Measurements from ENCODE around the gene SLC15A5.

Gene SLC15A5

DNA sequence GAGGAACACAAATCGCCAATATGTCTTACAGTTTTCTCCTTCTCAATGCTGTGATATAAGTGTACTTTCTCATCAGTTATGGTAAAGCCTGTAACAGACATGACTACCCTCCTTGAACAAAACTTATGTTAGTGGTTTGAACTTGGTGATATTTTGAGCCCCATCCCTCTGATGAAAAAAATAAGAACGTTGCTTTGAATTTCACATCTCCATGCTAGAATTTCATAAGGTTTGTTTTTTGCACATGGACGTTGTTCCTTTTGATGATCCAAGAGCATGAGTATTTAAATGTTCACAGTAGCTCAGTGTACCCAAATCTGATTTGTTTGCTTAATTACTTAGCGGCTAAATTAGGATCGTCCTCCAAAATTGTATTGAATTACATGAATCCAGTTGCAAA is at the start of gene SLC15A5:
SLC15A5 (minus strand) TSS at position 101 of the 400 bp plus-strand sequence; CDS start at position 101, 0 bp downstream.
- DNase-seq: no peak

GRCh38 chr12:16325426-16325825 is 47.9 kb upstream of the SLC15A5 start:
- no peak for DNase-seq

- DNase-seq: no peak
These were observed 47.3 kb upstream of the SLC15A5 start for GRCh38 chr12:16324772-16325171.

- no peak for DNase-seq
These were observed 46.8 kb upstream of the SLC15A5 start for GRCh38 chr12:16324272-16324671.

DNA sequence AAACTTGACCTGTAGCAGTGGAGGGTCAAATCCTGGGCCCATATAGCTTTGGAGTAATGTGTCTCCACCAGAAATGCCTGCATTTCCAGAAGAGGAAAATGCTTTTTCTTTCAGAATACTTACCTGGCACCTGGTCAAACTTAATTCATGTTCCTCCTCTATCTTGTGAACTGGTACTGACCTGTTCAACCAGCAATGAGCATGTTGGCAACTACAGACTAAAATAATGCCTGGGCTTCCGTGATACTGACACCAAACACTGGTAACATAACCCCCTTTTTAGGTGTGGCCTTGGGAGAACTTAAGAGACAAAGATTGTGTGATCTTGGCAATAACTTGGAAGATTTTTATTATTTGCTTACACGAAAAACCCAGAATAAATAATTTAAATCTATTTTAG is 46.2 kb upstream of the SLC15A5 start:
- DNase-seq: no peak

DNA sequence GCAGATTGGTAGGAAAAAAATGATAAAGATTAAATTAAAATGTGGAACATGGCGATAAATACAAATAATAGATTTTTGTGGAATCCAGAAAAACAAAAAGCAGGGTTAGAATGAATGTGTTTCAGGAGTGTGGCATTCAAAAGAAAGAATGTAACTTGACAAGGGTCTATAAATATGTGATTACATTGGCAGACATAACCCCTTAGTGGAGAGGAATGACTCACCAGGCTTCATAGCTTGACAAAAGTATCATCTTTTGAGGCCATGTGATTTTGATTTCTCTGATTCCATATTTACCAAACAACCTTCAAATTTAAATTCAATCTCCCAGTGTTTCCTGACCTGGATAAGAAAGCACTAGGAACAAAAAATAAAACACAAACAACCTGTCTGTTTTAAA is 45.5 kb upstream of the SLC15A5 start:
- no peak for DNase-seq

- DNase-seq: no peak
These were observed 33.4 kb upstream of the SLC15A5 start for GRCh38 chr12:16310934-16311333.

DNA sequence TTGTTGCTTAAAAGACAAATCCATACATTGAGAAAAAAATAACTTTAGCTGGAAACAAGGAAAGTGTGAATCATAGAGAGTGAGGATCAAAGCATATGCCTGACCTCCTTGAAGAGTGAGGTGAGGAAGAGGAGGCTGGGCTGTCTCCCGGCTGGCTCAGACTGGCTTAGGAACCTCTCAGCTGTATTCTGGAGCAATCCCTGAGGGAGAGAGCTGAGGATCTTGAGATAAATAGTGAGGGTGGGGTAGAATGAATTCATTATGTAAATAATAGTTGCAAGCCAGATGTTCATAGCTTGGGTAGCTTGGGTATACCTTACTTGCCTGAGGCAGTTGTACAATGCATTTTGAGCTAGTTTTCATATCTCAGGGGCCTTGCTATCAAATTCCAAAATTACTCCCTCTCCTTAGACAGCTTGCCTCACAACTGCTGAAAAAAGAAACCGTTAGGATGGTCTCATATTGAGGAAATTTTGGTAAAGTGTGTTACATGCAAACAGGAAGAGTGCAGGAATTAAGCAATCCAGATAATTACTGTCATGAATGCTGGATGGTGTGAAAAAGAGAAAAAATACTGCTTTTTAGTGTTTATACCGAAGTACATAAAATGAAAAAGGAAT is 30.5 kb upstream of the SLC15A5 start:
- no peak for DNase-seq

DNA sequence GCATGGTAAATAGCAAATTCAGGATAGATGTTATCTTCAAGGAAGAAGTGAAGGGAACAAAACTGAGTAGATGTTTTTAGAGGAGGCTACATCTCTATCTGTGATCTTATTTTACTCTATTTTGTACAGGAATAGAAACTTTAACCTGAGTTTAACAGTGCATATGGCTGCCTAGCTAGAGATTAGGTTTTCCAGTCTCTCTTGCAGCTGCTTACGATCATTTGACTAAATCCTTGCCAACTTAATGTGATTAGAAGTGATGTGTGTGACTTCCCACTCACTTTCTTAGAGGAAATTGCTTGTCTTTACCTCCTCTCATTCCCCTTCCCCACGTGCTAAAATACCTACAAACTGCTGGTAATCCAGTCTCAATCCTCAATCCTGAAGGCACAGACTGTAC is 26.5 kb upstream of the SLC15A5 start:
- no peak for DNase-seq

DNA sequence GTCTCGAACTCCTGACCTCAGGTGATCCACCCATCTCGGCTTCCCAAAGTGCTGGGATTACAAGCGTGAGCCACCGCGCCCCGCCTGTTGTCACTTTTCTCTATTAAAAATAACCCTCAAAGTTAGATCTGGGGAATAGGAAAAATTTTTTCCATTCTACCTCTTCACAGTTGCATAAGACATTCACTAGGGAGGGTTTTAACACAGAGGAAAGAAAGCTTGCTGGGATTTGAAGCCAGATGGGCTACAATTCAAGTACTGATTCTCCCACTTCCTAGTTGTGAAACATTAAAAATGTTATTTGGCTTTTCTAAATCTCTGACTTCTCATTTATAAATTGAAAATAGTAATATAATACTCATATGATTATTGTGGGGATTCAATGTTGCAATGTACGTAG is 23.3 kb upstream of the SLC15A5 start:
- DNase-seq: no peak

DNA sequence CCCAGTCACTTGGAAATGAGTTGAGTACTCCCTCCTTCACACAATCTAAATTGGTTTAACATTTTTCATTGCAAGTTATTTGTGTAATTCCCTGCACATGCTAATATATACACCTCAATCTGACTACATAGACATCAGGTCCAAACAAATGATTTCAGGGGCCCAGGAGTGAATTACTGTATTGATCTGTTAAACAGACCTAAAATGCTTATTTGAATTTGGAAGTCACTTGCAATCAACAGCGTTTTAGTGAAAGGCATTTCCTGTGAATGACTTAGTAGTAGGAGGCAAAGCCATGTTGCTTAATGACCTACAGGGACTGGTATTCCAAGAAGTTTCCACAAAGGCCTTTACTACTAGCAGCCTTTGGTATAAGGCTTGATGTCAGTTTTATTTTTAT is 22.6 kb upstream of the SLC15A5 start:
- no peak for DNase-seq

- no peak for DNase-seq
These were observed 21.9 kb upstream of the SLC15A5 start for GRCh38 chr12:16299403-16299802.

DNA sequence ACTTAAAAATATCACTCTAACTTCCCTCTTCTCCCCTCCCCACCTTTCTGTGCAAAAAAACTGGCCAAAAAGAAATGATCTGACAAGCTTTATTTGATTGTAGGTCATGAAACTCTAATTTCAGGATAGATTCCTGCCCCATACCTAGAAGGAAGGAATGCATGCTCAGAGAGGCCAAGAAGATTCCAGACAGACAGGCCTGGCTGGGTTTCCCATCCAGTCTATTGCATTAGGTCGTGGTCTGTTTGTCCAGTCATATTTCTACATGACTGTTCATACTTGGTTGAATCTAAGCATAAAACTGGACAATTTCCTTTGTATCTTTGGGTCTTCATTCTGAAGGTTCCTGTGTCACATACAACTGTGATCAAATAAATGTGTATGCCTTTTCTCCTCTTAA is 20.0 kb upstream of the SLC15A5 start:
- DNase-seq: no peak

DNA sequence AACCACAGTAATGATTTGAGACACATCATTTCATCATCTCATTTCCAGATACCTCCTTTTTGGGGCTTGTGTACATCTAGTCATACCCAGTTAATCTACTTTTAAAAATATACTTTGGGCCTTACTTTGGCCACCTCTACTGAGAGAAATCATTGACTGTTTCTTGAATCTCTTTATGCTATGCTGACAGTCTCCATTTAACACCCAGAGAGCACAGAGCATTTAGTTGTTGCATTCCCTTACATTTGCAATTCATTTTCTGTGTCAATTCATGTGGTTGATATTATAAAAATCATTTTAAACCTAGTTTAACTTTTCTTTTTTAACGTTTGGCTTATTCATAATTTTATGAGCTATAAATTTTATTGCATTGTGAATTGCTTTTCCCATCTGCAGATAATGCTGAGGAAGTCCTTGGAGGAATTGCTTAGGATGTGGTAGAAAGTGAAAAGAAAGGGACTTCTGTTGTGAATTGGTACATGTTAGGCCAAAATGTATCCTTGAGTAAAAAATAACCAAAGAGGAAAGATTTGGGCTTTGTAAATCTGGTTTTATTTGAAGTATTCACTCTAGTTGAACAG is 17.0 kb upstream of the SLC15A5 start:
- no peak for DNase-seq

DNA sequence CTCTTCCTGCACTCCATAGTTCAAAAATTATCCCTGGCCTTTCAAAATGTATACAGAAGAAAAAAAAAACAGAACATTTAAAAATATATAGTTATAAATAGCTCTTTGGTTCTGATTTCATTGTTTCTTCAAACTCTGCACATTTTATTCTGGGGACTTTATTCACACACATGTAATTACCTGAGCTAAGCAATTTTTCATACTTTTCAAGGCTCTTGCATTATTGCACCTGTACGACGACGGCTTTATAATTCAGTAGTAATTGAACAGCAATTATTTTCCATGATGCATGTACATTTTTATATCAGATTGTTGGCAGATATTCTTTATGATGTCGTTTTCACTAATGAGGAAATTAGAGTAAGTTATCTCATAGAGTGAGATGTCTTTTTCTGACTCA is 13.5 kb upstream of the SLC15A5 start:
- no peak for DNase-seq

GRCh38 chr12:16285586-16285985 is 8.1 kb upstream of the SLC15A5 start:
- no peak for DNase-seq

DNA sequence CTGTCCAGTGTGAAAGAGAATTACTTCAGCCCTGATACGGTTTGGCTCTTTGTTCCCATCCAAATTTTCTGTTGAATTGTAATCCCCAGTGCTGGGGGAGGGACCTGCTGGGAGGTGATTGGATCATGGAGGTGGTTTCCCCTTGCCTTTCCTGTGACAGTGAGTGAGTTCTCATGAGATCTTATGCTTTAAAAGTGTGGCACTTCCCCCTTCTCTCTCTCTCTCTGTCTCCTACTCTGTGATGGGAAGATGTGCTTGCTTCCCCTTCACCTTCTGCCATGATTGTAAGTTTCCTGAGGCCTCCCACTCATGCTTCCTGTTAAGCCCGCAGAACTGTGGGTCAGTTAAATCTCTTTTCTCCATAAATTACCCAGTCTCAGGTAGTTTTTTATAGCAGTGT is 5.5 kb upstream of the SLC15A5 start:
- no peak for DNase-seq

DNA sequence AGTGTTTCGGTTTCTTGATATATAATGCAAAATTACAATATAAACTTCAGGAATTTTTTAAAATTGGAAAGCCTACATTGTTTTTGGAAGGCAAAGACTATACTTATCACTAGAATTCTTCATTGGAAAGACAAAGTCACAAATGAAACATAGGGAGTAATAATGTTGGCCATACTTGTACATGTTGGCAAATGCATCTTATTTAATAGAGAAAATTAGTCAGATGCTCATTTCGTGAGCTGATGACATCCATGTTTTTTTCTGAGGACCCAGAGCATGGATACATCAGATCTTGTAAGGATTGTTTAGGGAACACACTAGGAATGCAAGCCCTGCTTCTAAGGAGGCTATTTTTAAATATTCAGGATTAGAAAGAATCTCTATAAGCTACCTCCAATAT is 4.6 kb upstream of the SLC15A5 start:
- no peak for DNase-seq

DNA sequence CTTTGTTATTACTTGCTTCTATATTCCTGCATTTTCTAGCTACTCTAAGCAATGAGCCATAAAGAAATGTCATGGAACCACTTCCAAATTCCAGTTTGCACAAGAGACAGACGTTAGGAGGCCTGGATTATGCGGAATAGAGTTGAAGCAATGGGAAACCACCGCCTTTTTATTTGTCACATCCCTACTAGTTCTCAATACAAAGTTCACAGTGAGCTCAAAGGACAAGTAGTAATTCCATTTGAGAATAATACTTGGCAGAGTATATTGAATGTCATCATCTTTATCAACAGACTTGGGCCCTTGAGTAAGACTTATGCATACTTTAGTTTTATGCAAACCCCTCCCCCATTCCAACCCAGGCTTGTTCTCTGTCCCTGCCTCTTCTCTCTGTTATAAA is 3.7 kb upstream of the SLC15A5 start:
- DNase-seq: no peak

GRCh38 chr12:16272222-16272621 is 5.3 kb downstream of the SLC15A5 start:
- no peak for DNase-seq

- DNase-seq: no peak
These were observed 6.4 kb downstream of the SLC15A5 start for GRCh38 chr12:16271062-16271461.

GRCh38 chr12:16269946-16270345 is 7.5 kb downstream of the SLC15A5 start:
- DNase-seq: no peak

DNA sequence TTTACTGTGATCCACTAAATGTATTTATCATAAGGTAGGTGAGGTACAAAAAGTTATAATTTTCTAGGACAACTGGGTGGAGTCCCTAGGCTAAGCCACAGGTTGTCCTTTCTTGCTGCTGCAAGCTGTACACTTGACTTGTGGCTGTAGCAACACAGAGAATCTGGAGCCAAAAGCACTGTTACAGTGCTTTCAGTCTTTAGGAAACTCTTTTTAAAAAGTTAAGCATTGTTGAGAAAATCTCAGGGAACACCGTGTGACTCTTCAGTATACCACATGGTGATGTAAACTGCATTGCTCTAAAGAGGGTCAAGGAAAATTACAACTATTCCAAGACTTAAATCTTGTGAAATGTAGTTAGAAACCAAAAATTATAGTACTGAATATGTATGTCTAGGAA is 11.4 kb downstream of the SLC15A5 start:
- DNase-seq: no peak

- peak; percentile 49 for DNase-seq
These were observed 15.5 kb downstream of the SLC15A5 start for GRCh38 chr12:16261944-16262475.

DNA sequence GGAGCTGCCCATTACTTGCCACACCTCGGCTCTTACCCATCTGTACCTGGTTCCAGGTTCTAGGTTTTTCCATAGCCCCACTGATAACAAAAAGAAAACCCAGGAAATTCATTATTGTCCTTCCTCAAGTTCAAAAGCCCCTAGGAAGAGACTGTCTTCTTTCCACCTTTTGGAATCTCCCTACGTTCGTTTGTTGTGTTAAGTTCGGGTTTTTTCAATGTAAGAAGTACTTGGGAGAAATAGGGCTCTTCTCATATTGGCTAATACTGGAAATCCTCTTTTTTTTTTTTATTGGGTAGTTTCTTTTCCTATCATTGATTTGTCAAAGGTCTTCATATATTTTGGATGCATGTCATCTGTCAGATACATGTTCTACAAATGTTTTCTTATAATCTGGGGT is 17.3 kb downstream of the SLC15A5 start:
- DNase-seq: no peak
